Breast epithelium (tissue), 3 donors: ENCODE measurements around the gene COL16A1.

Experiments used
- CTCF ChIP-seq, 3 donors: fragments of 450-650 bp; IDR thresholded peaks; one replicate each; pipeline ENCODE4 v1.5.1; 2016 to 2017; ENCODE audit warnings: antibody characterized with exemption in 3 of 3, mild to moderate bottlenecking in 3 of 3, moderate library complexity in 3 of 3
- POLR2A ChIP-seq: fragments of 450-650 bp; IDR thresholded peaks from one replicate; pipeline ENCODE4 v1.6.1; 2016; ENCODE audit warnings: antibody characterized with exemption, mild to moderate bottlenecking, moderate library complexity
- POLR2AphosphoS5 ChIP-seq, 3 donors: sonication (generic); formaldehyde crosslinking; IDR thresholded peaks; one replicate each; pipeline ENCODE4 v1.6.1; 2017; ENCODE audit warnings: antibody characterized with exemption in 3 of 3

GRCh38 chr1:31690921-31691320 lies 12.9 kb downstream of the COL16A1 start:
- TF ChIP-seq CTCF (IDR thresholded peaks at IDR 0.05) (no peak), POLR2AphosphoS5 (IDR thresholded peaks at IDR 0.05) (no peak), POLR2A (no peak)
